ENCODE measurements around the gene C10orf67.

C10orf67 gene

DNA sequence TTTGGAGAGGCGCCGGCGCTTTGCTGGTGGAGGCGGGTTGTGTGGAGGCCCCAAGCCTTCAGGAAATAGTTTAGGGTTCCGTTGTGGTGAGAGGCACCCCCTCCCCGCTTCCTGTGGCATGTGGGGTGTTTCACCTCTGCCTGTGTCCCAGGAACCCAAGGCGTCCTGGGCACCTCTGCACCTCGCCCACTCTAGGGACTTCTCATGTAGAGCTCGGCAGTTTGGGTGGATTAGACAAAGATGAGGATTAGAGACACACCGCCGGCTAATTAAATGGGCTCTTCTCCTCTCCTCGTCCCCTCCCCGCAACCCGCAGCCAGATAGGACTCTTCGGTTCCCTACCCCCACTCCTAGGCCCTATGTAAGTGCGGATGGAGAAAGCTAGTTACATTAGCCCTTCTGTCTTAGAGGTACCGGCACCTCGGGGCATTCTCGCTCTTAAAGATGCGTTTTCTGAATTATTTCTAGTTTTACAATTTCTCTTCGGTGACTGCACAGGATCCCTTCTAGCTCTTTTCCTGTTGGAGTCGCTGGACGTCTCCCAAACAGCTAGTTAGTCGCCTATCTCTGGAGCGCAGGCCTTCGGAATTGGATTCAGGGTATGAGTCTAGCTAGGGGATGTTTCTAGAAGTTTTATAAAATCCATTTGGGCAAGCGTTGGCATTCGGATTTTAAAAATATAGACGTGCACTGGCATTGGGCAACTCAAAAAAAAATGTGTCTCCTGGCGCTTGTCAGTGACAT lies 144.7 kb downstream of the C10orf67 start:
- DNase-seq (ENCODE audit: low read depth, low spot score), result no peak

DNA sequence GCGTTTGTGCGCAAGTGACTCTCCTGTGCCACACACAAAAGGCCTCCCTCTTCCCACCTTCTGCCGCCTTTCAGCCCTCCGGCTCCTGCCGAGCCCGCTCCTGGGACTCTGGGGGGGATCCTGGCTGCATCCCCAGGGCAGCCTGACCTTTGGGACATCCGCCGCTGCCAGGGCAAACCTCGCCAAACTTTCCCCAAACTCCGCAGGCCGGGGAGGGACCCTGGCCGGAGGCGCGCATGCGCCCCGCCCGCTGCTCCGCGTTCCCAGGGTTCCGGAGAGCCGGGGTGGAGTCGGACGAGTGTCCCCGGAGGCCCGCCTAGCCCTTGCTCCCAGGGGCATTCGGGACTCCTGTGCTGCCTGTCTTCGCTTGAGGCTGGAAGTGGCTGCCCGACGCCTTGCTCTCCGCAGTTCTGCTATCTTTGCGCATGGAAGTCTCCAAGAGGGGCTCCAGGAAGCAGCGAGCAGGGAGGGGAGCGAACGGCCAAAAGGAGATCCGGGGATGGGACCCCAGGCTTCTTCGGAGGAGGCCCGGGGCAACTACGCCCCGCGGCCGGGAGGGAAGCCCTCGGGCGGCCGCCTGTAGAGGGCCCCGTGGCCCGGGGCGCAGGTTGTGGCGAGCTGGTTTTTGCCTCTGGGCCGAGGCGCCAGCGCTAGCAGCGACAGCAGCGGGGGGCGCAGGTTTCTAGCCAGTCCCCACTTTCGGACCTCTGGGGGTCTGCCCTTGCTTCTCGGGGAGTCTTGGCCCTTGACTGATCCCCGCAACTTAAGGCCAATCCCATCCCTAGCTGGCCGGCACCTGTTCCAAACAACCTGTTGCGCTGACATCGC lies 145.4 kb downstream of the C10orf67 start:
- DNase-seq (ENCODE audit: low read depth, low spot score), result no peak

DNA sequence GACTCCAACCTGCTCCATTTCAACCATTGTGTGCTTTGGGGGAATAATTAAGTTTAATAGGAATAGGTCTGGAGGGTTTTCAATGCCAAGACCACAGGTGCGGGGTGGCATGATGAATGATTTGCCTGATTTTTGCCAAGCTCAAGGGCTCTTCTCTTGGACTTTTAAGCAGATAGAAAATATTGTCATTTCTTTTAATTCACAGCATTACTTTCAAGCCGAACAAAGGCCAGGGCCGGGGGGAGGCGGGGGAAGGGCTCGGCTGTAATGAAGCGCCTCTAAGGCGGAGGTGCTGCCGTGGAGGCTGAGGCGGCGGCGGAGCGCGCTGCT lies 146.0 kb downstream of the C10orf67 start:
- no peak for DNase-seq (ENCODE audit: low read depth, low spot score)

DNA sequence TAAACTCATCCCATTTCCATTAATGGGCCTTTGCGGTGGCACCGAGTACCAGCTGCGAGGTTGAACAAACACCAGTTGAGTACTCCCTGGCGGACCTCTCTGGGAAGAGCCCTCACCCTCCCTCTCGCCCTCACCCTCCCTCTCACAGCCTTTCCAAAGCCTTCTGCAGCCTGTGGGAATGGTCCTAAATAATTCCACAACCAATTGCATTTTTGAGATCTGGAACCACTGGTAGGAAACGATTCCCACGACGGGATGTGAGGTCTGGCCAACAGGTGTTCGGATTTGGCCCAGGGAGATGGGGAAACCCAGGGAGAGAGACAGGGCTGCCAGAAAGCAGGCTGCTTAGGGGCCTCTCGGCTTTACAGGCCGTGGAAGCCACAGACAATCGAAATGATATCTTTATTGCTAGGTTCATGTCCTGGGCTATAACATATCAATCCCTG lies 147.2 kb downstream of the C10orf67 start:
- DNase-seq (ENCODE audit: low read depth, low spot score), result no peak

DNA sequence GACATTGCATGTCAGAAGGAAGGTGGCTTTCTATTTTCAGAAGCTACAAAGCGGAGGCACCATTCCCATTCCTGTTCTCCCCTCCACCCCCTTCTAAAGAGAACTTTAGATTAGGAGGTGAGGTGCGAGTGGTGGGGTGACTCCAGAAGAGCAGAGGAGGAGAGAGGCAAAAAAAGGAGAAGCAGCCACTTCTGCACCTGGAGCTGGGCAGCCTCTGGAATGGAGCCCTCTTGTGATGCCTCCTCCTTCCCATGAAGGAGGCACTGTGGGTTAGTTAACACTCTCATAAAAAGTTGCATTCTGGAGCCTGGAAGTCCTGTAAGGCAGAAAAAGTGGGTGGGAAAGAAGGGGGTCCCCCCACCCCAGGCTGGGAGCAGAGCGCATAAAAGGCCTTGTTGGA lies 147.7 kb downstream of the C10orf67 start:
- DNase-seq (ENCODE audit: low read depth, low spot score), result no peak

DNA sequence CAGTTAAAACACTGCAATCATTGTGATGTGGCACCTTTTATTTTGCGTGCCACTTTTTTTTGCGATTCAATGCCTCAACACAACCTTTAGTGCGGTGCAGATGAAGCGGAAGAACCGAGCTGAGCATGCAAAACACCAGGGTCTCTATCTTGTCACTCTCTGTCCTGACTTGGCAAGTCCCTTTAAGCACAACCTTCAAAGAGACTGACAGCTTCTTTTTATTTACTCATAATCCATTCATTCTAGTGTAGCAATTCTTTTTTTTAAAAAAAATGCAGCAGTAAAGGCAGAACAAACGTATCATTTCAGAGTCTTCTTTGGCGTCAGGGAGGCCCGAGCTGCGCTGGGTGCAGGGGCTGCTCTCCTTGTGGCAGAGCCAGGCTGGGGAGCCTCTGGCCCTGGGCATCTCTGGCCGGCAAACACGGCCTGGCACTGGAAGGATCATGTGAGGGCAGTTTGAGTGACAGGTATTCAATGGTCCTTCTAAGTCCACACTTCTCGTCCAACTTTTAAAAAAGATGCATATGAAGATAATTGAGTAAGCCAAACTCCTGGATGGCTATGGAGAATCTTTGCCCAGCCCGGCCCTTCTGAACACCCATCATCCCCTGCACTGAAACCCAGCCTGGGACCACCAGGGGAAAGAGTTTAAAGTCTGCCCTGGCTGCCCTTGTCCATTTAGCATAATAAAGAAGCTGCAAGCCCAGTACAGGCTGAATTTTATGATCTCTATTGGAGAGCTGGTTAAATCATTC lies 148.6 kb downstream of the C10orf67 start:
- DNase-seq (ENCODE audit: low read depth, low spot score), result no peak

DNA sequence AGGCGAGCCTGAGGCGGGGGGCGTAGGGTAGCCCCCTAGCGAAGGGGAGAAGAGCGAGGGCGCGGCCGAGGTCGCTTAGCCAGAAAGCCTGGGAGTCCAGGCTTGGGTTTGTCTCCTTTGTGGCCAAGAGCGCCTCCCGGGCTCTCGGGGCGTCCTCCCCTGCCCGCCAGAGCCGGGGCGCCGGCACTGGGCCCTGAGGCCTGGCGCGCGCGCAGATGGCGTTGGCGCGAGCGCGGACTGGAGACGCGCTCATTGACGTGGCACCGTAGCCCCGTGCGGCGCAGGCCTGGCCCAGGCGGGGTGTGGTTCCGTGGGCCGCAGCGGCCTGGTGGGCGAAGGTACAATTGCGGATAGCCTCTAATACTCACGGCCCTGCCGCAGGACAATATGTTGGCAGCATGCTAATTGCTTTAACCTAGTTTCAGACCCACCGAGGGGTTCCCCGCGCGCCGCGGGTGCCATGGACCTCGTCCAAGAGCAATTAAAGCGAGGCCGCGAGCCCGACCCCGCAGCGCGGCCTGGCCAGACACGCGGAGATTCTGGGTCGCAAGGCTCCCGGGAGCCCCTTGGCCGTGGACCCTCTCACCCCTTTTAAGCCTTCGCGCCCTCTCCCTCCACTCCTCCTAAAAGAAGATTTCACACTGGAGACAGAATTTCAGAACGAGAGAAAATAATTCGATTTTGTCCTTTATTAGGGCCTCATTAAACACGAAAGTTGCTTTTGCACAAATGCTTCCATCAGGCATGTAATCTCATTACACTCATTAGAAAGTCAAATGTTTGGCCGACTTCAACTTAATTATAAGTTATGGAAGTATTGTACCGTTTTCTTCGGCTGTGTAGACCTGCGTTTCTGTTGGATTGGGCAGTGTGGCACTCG lies 149.4 kb downstream of the C10orf67 start:
- DNase-seq (ENCODE audit: low read depth, low spot score), result no peak

DNA sequence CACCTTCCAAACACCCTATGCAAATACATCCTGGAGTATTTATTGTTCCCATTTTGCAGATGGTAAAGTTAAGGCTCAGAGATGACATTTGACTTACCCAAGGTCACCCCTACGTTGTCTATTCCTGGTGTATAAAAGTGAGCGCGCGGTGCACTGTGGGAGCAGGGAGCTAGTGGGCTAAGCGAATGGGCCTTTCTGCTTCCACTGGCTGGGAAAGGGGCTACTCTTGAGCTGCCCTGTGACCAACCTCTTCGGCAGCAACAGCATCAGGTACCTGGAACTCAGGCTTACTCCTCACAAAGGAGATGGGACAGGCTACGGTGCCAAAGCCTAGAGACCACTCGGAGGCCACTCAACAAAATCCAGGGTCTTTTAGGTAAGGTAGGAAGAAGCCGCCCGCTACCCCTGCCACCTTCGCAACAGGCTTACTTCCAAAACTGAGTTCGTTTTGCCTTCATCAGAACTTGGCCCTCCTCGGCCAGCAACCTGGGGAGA lies 150.1 kb downstream of the C10orf67 start:
- no peak for DNase-seq (ENCODE audit: low read depth, low spot score)

DNA sequence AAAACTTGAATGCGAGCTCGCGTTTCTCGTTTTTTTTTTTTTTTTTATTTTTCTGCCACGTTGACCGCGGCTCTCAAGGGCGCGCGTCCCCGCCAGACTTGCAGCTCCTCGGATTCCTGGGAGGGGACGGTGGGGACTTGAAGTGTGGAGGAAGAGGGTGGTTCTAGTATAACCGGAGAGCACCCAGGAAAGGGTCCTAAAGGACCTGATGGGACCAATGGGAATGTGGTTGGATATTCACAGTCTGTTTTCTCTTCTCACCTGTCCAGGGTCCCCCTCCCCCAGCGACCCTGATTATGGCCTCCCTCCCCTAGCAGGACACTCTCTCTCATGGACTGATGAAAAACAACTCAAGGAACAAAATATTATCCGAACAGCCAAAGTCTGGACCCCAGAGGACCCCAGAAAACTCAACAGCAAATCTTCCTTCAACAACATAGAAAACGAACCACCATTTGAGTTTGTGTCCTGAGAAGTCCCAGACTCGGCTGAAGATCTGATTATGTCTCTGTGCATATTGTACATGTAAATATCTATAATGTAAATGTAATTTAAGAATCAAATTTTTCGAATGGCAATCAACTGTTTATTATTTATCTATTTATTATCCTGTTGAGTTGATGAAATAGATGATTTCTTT lies 151.0 kb downstream of the C10orf67 start:
- DNase-seq (ENCODE audit: low read depth, low spot score), result no peak

DNA sequence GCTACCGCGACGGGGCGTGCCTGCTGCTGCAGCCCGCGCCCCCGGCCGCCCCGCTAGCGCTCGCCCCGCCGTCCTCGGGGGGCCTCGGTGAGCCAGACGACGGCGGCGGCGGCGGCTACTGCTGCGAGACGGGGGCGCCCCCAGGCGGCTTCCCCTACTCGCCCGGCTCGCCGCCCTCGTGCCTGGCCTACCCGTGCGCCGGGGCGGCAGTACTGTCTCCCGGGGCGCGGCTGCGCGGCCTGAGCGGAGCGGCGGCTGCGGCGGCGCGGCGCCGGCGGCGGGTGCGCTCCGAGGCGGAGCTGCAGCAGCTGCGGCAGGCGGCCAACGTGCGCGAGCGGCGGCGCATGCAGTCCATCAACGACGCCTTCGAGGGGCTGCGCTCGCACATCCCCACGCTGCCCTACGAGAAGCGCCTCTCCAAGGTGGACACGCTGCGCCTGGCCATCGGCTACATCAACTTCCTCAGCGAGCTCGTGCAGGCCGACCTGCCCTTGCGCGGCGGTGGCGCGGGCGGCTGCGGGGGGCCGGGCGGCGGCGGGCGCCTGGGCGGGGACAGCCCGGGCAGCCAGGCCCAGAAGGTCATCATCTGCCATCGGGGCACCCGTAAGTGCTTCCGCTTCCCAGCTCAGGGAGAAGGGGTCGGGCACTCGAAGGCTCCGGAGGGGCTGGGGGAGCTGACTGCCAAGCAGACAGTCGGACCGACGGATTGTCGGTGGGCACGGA lies 151.7 kb downstream of the C10orf67 start:
- no peak for DNase-seq (ENCODE audit: low read depth, low spot score)

DNA sequence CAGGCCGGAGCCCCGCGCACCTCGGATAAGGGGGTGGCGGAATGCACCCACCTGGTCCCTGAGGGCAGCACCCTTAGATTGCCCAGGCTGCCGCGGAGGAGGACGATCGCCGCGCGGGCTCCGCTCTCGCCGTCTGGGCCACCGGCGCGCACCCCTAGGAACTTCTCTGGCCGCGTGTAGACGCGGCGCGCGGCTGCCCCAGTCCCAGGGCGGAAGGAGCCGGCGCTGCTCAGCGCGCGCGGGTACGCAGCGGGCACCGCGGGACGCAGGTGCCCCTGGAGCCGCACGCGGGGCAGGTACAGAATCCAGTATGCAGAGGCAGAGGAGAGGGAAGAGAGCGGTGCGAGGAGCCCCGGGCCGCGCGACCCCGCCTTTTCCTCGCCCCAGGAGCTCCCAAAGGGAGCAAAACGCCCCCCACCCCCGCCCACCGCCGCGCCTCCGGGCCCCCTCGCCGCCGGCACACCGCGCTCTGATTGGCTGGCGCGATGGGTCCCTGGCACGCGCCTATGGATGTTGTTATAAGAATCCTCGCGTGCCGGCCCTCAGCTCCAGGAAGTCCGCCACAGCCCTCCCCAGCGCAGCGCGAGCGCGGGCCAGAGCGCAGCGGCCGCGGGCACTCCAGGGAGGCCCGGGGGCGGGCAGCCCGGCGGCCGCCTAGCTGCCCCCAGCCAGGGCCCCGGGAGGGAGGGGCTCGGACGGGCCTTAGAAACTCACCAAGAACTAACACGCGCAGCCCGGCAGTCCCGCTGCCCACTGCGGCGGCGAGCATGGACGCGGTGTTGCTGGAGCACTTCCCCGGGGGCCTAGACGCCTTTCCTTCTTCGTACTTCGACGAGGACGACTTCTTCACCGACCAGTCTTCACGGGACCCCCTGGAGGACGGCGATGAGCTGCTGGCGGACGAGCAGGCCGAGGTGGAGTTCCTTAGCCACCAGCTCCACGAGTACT lies 152.6 kb downstream of the C10orf67 start, which contains the start of gene PTF1A:
PTF1A (plus strand) TSS at position 549 of the 948 bp plus-strand sequence; CDS start at position 768, 219 bp downstream.
- no peak for DNase-seq (ENCODE audit: low read depth, low spot score)

DNA sequence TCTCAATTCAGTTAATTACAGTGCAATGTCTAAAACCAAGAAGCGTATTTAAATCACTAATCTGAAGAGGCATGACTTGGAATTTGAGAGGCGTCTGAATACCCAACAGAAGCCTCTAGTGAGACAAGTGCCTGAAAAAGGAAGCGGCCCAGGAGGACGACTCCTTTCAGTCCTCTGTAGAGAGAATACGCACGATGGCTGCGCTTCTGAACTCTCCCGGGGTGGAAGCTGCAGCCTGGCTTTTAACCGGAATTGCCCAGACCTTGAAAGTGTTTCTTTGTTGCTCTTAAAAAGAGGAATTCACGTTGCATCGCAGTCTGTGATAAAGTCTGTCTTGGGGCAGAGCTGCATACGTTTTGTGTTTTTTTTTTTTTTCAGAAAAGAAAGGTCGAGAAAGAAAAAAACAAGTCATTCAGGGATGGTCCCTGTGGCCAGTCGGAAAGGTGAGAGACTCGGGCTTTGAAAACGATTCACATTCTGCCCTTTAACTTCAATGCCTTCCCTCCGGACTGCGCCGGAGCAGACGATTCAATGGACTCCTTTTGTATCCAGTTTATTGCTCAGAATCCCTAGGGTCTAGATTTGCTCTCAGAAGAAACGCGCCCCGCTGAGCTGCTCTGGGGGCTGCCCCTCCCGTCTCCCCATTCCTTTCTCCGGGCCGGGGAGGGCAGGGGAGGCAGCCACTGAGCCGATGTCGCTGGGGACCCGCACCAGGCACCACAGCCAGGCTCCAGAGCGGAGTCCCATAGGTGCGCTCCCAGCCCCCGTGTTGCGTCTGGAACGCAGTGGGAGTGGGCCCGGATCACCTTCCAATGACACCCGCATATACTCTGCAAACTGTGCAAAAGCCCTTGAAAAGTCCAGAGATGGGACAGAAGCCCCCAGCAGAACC lies 153.5 kb downstream of the C10orf67 start:
- DNase-seq (ENCODE audit: low read depth, low spot score), result no peak

DNA sequence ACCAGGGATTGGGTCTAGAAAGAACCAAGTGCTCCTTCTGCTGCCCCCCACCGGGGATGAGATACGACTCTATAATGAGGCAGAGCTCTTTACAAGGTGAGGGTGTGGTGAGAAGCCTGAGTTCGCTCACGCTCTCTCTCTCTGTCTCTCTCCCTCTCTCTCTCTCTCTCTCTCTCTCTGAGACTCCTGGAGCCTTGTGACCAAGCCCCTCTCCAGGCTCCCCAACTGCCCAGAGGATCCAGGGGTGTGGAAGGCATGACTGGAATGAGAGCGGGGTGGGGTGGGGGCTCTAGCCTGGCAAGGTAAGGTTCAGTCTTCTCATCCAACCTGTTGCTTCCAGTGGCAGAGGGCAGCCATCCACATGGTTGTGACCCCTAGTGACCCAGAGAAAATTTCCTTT lies 155.6 kb downstream of the C10orf67 start:
- no peak for DNase-seq (ENCODE audit: low read depth, low spot score)

DNA sequence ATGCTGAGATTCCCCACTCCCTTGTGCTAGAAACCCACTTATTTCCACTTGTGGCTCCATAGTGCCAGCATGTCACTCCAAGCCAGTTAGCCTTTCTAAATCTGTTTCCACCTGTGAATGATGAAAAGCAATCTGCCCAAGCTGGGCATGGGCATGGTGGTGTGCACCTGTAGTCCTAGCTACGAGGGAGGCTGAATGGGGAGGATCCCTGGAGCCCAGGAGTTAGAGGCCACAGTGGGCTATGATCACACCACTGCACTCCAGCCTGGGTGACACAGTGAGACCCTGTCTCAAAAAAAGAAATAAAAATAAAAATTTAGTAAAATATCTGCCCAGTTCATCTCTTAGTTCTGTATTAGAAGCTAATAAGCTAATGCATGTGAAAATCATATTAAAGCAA lies 157.4 kb downstream of the C10orf67 start:
- DNase-seq (ENCODE audit: low read depth, low spot score), result no peak

DNA sequence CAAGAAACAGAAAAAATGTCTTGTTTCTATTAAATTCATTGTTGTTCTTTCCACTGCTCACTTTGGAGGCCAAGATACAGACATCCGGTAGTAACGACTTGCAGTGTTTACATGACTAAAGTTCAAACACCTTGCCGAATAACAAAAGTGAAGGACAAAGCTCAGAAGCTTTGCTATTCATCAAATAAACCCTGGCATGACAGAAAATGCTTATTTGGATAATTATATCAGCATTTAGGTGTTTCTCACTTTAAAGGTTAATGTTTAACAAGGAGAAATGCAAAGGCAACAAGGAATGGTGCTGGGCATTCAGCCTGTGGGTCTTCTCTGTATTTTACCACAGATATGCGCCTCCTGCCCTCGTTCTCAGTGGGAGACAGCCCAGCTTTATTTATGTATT lies 157.9 kb downstream of the C10orf67 start:
- no peak for DNase-seq (ENCODE audit: low read depth, low spot score)

DNA sequence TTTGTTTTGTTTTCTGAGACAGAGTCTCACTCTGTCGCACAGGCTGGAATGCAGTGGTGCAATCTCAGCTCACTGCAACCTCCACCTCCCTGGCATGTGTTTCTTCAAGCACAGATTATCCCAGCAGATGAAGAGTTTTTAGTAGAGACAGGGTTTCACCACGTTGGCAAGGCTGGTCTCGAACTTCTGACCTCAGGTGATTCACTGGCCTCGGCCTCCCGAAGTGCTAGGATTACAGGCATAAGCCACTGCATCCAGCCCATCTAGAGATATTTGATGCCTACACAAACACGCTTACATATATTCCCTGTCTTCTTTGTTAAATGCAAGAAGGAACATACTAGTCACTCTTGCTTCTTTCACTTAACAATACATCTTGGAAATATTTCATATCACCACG lies 158.4 kb downstream of the C10orf67 start:
- DNase-seq (ENCODE audit: low read depth, low spot score), result no peak

DNA sequence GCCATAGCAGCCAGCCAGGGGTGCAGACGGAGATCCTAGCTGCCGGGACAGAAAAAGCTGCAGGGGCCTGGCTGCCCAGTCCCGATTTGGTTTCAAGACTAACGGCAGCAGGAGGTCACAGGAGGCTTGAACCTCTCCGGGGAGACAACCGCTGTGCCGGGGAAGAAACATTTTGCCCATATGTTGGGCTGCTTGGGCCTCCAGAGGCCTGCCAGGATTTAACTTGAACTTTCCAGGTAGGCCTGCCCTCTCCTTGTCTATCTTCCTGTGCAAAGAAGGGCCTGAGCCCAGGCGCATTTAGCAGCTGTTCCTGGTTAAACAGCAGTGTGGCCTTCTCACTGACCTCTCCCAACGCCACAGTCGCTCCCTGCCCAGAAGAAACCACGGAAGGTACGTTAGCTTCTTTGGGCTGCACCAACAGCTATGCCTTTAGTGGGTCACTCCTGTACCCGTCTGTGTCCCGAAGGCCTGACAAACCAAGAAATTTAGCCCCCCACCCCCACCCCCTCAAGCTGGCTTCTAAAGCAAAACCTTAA lies 169.6 kb downstream of the C10orf67 start:
- no peak for DNase-seq (ENCODE audit: low read depth, low spot score)

Measured in brain pericyte (primary cell).